Body of pancreas (tissue), 4 donors: ENCODE data around the gene PTPRN2. TPM values are rescaled to one million over a fixed set of nuclear protein-coding genes. Genes with fewer than 3 reads are reported as not detected.

Experiments
- ATAC-seq: fragments of 150-250 bp; one replicate; pipeline ENCODE4 v1.9.1; 2016
- DNase-seq, 4 donors: peaks; one replicate each; pipeline ENCODE4 v3.0.0-alpha.2; 2019
- H3K27ac ChIP-seq, 4 donors: fragments of 200-600 bp; sonication (generic); 1 replicate in 3 of 4; 2 replicates in 1 of 4; pipeline versions ENCODE4 v1.5.1 to v1.6.1; 2016 to 2019; ENCODE audit warnings: mild to moderate bottlenecking in 1 of 4, mixed read lengths in 1 of 4, moderate library complexity in 1 of 4
- H3K27me3 ChIP-seq, 2 donors: fragments of 200-600 bp; sonication (generic); one replicate each; pipeline ENCODE4 v1.6.0; 2016; ENCODE audit warnings: mild to moderate bottlenecking in 1 of 2
- H3K36me3 ChIP-seq, 2 donors: fragments of 200-600 bp; sonication (generic); replicated peaks in 1 of 2; 2 replicates each; pipeline ENCODE4 v1.5.1; 2016; ENCODE audit warnings: low read depth in 2 of 2; ENCODE audit not compliant: insufficient read depth in 1 of 2
- H3K4me1 ChIP-seq: fragments of 200-600 bp; sonication (generic); one replicate; pipeline ENCODE4 v1.6.0; 2016
- H3K4me3 ChIP-seq, 2 donors: fragments of 200-600 bp; sonication (generic); 1 replicate in 1 of 2; 2 replicates in 1 of 2; pipeline ENCODE4 v1.5.1; 2016 to 2019
- H3K9me3 ChIP-seq, 3 donors: fragments of 200-600 bp; sonication (generic); 1 replicate in 2 of 3; 2 replicates in 1 of 3; pipeline ENCODE4 v1.5.1; 2016
- CTCF ChIP-seq, 7 experiments: fragments of 450-650 bp in 4 of 7; fragments of 200-600 bp in 3 of 7; sonication (generic) in 3 of 7; IDR thresholded peaks; one replicate each; pipeline ENCODE4 v1.5.1; 2016 to 2019; ENCODE audit warnings: antibody characterized with exemption in 7 of 7
- POLR2A ChIP-seq, 3 donors: fragments of 450-650 bp; IDR thresholded peaks; one replicate each; pipeline ENCODE4 v1.6.1; 2016; ENCODE audit warnings: antibody characterized with exemption in 3 of 3, mild to moderate bottlenecking in 2 of 3
- WGBS, 2 donors: methylation state at CpG; one replicate each; pipeline ENCODE4 v1.1.5; 2017; 5-methylcytosine and 5-hydroxymethylcytosine counted together
- intact Hi-C: fragments of 100-400 bp; cut with DNase I; formaldehyde crosslinking; loops from one replicate; pipeline ENCODE4 v1.15.1; 2023
- total RNA-seq, 2 donors: library from RNA; depleted of rRNA; stranded (reverse); fragments of >200 nt; gene quantifications; one replicate each; pipeline ENCODE4 v1.1.0, GENCODE V29; 2016

PTPRN2 gene
- total RNA-seq, 2 donors from 2014 or later = 31.6 to 76.1 TPM

GRCh38 chr7:158397885-158398284 is 189.7 kb downstream of the PTPRN2 start:
- no peak for ATAC-seq
- no peak overlapping the region for H3K4me3 ChIP-seq
- no peak overlapping the region for H3K27ac ChIP-seq

GRCh38 chr7:158396982-158397862 is 190.4 kb downstream of the PTPRN2 start:
- WGBS, 2 donors = 59 to 69% methylated on average over 7 to 10 of the region's 10 CpGs
- Histone ChIP-seq H3K27me3 (no peaks in the 10 kb centered on the region), H3K36me3 (no peaks in the 10 kb centered on the region), H3K27ac (no peak overlapping the region), H3K9me3 (peaks cover 0 to 4% (median 0%) of the 10 kb centered on the region in 3 donors), H3K4me3 (no peak overlapping the region), H3K4me1 (peaks cover 7% of the 10 kb centered on the region)
- no peak for TF ChIP-seq CTCF (IDR thresholded peaks at IDR 0.05)
- TF ChIP-seq POLR2A (IDR thresholded peaks at IDR 0.05) = no peak
- intact Hi-C loops = no loop called here
- ATAC-seq (no peak), DNase-seq (no peak)

More at GRCh38 chr7:158397885-158398284, 189.7 kb downstream of the PTPRN2 start:
- intact Hi-C loops = no loop called here
- WGBS, 2 donors = 87 to 89% methylated on average over 6 of the region's 6 CpGs
- TF ChIP-seq POLR2A (IDR thresholded peaks at IDR 0.05) (no peak), CTCF (IDR thresholded peaks at IDR 0.05) (no peak)
- Histone ChIP-seq H3K27me3 (no peaks in the 10 kb centered on the region), H3K36me3 (no peaks in the 10 kb centered on the region), H3K4me1 (peaks cover 7% of the 10 kb centered on the region), H3K9me3 (peaks cover 0 to 4% (median 0%) of the 10 kb centered on the region in 3 donors)
- DNase-seq = no peak

GRCh38 chr7:158396301-158396905 is 191.2 kb downstream of the PTPRN2 start:
- no peaks in the 10 kb centered on the region for H3K36me3 ChIP-seq
- TF ChIP-seq CTCF (IDR thresholded peaks at IDR 0.05) (no peak), POLR2A (IDR thresholded peaks at IDR 0.05) (no peak)
- no peak overlapping the region for H3K27ac ChIP-seq
- DNase-seq (no peak), ATAC-seq (no peak)
- no peak overlapping the region for H3K4me3 ChIP-seq
- WGBS, 2 donors = 71 to 75% methylated on average over 12 to 17 of the region's 17 CpGs
- no peaks in the 10 kb centered on the region for H3K27me3 ChIP-seq
- H3K4me1 ChIP-seq = peaks cover 7% of the 10 kb centered on the region
- intact Hi-C loops = no loop called here
- peaks cover 0 to 4% (median 0%) of the 10 kb centered on the region in 3 donors for H3K9me3 ChIP-seq

- Histone ChIP-seq H3K9me3 (peaks cover 0 to 4% (median 0%) of the 10 kb centered on the region in 3 donors), H3K27me3 (no peaks in the 10 kb centered on the region), H3K4me3 (no peak overlapping the region), H3K4me1 (peaks cover 7% of the 10 kb centered on the region), H3K27ac (no peak overlapping the region), H3K36me3 (no peaks in the 10 kb centered on the region)
- DNase-seq = no peak
- TF ChIP-seq CTCF (IDR thresholded peaks at IDR 0.05) = no peak
- TF ChIP-seq POLR2A (IDR thresholded peaks at IDR 0.05) = no peak
- intact Hi-C loops = no loop called here
- no peak for ATAC-seq
- WGBS, 2 donors = 75 to 82% methylated on average over 23 to 28 of the region's 28 CpGs
Measured at GRCh38 chr7:158395780-158396278, 191.8 kb downstream of the PTPRN2 start.
